ENCODE measurements around the gene EPN2.

The EPN2 gene

GRCh38 chr17:19262650-19263631, 25.8 kb downstream of the EPN2 start:
- Histone ChIP-seq H2AFZ (no peak overlapping the region), H3K9me3 (ENCODE audit: control insufficient read depth, low read length) (no peaks in the 10 kb centered on the region), H3K4me1 (peaks cover 22% of the 10 kb centered on the region), H3K36me3 (ENCODE audit: control insufficient read depth, insufficient read depth, low read length) (no peaks in the 10 kb centered on the region), H3K79me2 (peaks cover 72% of the 10 kb centered on the region), H3K9ac (no peak overlapping the region), H3K4me2 (ENCODE audit: low read length) (no peak overlapping the region), H3K27ac (peak overlapping the region; percentile 26), H3K4me3 (ENCODE audit: low read depth, low read length) (no peak overlapping the region), H3K27me3 (ENCODE audit: control insufficient read depth, insufficient read depth, low read length) (no peaks in the 10 kb centered on the region)
- TF ChIP-seq CTCF (IDR thresholded peaks at IDR 0.05), result no peak

- no peak overlapping the region for H3K9ac ChIP-seq
- H3K9me3 ChIP-seq (ENCODE audit: control insufficient read depth, low read length), result no peaks in the 10 kb centered on the region
- no peak for TF ChIP-seq CTCF (IDR thresholded peaks at IDR 0.05)
- H3K27ac ChIP-seq, result no peak overlapping the region
- peaks cover 22% of the 10 kb centered on the region for H3K4me1 ChIP-seq
- H3K79me2 ChIP-seq, result peaks cover 69% of the 10 kb centered on the region
- H3K4me2 ChIP-seq (ENCODE audit: low read length), result no peak overlapping the region
- no peak overlapping the region for H2AFZ ChIP-seq
- H3K36me3 ChIP-seq (ENCODE audit: control insufficient read depth, insufficient read depth, low read length), result no peaks in the 10 kb centered on the region
- H3K4me3 ChIP-seq (ENCODE audit: low read depth, low read length), result no peak overlapping the region
- H3K27me3 ChIP-seq (ENCODE audit: control insufficient read depth, insufficient read depth, low read length), result no peaks in the 10 kb centered on the region
Observed at GRCh38 chr17:19263641-19264051, 26.5 kb downstream of the EPN2 start.

- H3K9me3 ChIP-seq (ENCODE audit: control insufficient read depth, low read length), result no peaks in the 10 kb centered on the region
- no peak overlapping the region for H3K9ac ChIP-seq
- H3K27me3 ChIP-seq (ENCODE audit: control insufficient read depth, insufficient read depth, low read length), result no peaks in the 10 kb centered on the region
- H3K27ac ChIP-seq, result no peak overlapping the region
- H3K4me3 ChIP-seq (ENCODE audit: low read depth, low read length), result no peak overlapping the region
- peaks cover 22% of the 10 kb centered on the region for H3K4me1 ChIP-seq
- no peak for TF ChIP-seq CTCF (IDR thresholded peaks at IDR 0.05)
- peaks cover 70% of the 10 kb centered on the region for H3K79me2 ChIP-seq
- H2AFZ ChIP-seq, result no peak overlapping the region
- no peak overlapping the region for H3K4me2 ChIP-seq (ENCODE audit: low read length)
- H3K36me3 ChIP-seq (ENCODE audit: control insufficient read depth, insufficient read depth, low read length), result no peaks in the 10 kb centered on the region
Observed at GRCh38 chr17:19264268-19264667, 27.1 kb downstream of the EPN2 start.

GRCh38 chr17:19264681-19265080, 27.5 kb downstream of the EPN2 start:
- H3K4me2 ChIP-seq (ENCODE audit: low read length), result no peak overlapping the region
- H3K27ac ChIP-seq, result no peak overlapping the region
- peaks cover 66% of the 10 kb centered on the region for H3K79me2 ChIP-seq
- no peak overlapping the region for H3K9ac ChIP-seq
- no peak overlapping the region for H2AFZ ChIP-seq
- peaks cover 22% of the 10 kb centered on the region for H3K4me1 ChIP-seq
- no peaks in the 10 kb centered on the region for H3K36me3 ChIP-seq (ENCODE audit: control insufficient read depth, insufficient read depth, low read length)
- no peaks in the 10 kb centered on the region for H3K9me3 ChIP-seq (ENCODE audit: control insufficient read depth, low read length)
- H3K4me3 ChIP-seq (ENCODE audit: low read depth, low read length), result no peak overlapping the region
- H3K27me3 ChIP-seq (ENCODE audit: control insufficient read depth, insufficient read depth, low read length), result no peaks in the 10 kb centered on the region
- no peak for TF ChIP-seq CTCF (IDR thresholded peaks at IDR 0.05)

All from parathyroid adenoma (tissue), 2 donors.